NCI-H1048 (cell line): ENCODE results near the gene ANP32B.
"Not testable (repeated sequence)": the region's sequence is repeated elsewhere in the genome, so short reads cannot be mapped to it uniquely, and the experiment has no call there.

Experiments used
- DNase-seq: peaks from one replicate; lab custom pipeline; 2025; lab: John Stamatoyannopoulos, UW

Gene ANP32B

DNA sequence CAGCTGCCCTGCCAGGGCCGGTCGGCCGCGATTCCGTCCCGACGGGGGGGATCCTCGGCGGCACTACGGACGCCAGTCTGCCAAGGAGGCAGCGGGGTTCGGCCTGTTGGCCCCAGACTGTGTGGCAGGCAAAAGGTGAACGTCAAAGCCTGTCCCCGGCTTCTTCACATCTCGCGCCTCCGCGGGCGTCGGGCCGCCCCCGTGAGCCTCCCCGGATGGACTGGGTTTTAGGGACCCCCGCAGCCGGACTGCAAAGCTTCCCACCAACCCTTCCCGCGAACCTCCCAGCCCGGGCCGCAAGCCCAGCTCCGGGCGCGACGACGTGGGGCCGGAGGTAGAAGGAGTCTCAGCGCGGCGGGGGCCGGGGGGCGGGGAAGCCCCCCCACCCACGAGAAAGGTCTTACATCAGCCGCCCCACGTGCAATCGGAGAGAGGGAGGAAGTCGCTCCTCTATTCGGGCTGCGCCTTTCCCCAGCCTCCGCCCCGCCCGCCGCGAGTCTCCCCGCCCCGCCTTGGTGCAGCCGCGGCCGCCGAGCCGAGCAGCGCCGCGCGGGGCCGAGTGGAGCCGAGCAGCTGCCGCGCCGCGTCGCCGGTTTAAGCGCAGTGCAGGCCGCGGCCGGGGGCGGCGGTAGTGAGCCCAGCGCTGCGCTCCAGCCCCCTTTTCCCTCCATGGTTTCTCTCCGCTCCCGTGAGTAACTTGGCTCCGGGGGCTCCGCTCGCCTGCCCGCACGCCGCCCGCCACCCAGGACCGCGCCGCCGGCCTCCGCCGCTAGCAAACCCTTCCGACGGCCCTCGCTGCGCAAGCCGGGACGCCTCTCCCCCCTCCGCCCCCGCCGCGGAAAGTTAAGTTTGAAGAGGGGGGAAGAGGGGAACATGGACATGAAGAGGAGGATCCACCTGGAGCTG lies at the start of gene ANP32B:
ANP32B (plus strand) TSS at position 659 of the 906 bp plus-strand sequence; CDS start at position 874, 215 bp downstream.
- DNase-seq: peak; percentile 73

DNA sequence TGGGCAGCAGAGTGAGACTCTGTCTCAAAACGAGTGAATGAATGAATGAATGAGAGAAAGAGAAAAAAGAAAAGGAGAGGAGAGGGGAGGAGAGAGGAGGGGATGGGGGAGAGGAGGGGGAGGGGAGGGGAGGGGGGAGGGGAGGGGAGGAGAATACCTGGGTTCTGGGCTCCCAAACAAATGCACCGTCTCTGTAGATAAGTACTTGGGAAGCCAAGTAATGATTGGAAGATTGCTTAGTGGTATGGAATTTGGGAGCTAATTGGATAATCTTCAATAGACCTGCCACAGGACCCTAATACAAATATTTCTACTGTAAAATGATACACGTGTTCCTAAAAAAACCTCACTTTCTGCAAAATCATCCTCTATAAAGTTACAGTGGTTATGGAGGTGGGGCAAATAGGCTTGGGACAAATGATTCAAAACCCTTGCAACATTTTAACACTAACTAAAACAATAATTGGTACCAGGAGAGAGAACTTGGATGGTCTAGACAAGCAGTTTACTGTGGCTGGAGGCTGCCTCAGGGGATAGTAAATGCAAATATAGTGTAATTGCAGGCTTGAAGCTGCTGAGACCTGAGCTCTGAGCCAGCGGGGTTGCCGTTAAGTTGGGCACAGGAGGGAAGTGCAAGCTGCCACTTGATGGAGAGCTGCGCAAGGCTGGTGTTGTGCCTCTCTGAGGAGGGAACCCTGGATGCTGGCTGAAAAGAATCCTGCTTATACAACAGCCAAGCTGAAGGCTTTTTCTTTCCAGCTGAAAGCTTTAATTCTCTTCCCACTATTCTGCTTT lies 48.6 kb upstream of the ANP32B start:
- DNase-seq: peak; percentile 45

DNA sequence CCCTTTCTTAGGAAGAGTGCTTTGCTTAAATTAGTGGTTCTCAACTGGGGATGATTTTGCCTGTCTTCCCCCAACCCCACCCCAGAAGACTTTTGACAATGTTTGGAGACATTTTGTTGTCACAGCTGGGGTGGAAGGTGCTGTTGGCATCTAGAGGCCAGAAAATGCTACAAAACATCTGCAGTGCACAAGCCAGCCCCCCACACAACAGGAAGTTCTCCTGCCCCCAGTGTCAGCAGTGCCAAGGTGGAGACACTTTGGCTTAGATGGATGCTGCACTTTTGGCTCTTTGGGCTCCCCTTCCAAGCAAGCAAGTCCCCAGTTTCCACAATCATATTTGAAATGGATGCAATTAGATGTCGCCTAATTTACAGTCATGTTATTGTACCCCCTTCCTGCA lies 47.9 kb upstream of the ANP32B start:
- no peak for DNase-seq

DNA sequence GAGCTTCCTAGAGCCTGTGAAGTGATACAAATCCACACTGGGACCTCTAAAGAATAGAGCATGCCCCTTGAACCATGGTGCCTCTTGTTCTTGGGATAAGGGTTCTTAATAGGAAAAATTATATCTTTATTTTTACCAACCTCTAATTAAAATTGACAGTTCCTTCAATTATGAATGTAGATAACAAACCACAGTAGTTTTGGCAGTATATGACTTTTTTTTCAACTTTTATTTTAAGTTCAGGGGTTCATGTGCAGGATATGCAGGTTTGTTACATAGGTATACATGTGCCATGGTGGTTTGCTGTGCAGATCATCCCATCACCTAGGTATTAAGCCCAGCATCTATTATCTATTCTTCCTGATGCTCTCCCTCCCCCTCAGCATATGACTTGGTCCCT lies 46.1 kb upstream of the ANP32B start:
- DNase-seq: no peak

DNA sequence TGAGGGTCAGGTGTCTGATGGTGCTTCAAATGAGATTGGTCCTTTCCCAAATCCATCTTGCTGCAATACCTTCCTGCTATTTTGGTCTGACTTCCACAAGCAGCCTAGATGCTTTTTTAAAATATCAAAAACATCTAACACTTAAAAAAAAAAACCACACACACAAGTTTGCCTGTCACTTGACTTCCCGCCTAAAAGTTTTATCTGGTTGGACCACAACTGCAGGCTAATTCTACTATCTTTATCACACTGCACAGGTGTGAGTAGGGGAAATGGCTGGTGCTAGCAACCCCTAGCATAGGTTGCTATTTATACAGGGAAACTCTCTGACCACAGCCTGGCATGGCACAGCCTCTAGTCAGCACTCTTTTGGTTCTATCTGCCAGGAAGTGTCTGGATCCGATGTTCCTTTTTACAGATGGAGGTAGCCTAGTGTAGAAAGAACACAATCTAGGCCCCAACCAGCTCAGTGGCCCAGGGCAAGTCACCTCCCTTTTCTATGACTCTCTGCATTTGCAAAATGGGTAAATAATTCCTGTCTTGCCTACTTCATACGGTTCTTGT lies 45.0 kb upstream of the ANP32B start, which contains the start of gene HEMGN:
HEMGN (minus strand) TSS at position 92 of the 564 bp plus-strand sequence; CDS start at position 56, 36 bp downstream.
- no peak for DNase-seq

DNA sequence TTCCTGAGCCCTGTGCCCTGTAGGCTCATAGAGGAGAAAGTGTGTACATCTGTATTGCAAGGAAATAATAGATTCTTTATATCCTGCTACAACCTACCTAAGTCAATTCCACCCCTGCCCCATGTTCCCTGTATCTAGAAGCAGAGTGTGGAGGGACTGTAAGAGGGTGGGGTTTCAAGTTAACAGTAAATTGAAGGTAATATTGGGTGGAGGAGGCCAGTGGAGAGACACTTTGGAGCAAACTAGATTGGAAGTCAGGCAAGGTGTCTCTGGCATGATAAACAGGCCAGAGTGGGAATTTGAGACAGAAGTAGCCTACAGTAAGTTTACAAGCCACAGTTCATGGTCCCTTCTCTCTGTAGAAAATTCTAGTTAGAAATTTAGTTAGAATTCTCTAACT lies 42.9 kb upstream of the ANP32B start:
- DNase-seq: no peak

DNA sequence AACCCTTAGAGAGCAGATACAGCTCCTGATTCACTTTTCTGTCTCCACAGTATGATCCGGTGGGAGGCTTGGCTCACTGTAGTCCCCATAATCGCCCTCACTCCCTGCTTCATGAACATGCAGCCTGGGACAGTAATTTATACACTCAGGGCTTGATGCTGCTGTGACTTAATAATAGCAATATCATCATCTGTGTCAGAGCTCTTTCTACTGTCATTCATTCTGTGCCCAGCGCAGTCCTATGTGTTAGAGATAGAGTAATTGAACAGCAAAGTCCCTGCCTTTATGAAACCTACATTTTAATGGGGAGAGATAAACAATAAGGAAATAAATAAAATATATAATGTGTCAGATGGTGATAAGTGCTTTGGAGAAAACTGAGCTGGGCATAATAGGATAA lies 42.4 kb upstream of the ANP32B start:
- DNase-seq: no peak

DNA sequence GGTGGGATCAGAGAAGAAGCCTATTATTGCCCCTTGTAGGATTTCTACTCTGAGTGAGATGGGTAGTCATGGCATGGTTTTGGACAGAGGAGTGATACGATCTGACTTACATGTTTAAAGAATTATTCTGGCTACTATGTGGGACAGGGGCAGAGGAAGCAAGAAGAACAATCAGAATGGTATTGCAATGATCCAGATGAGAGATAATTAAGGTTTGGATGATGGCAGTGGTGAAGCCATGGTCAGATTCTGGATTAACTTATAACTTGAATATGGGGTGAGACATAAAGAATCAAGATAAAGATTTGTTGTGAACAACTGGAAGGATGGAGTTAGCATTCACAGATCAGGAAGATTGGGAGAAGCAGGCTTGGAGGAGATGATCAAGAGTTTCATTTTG lies 41.8 kb upstream of the ANP32B start:
- no peak for DNase-seq

DNA sequence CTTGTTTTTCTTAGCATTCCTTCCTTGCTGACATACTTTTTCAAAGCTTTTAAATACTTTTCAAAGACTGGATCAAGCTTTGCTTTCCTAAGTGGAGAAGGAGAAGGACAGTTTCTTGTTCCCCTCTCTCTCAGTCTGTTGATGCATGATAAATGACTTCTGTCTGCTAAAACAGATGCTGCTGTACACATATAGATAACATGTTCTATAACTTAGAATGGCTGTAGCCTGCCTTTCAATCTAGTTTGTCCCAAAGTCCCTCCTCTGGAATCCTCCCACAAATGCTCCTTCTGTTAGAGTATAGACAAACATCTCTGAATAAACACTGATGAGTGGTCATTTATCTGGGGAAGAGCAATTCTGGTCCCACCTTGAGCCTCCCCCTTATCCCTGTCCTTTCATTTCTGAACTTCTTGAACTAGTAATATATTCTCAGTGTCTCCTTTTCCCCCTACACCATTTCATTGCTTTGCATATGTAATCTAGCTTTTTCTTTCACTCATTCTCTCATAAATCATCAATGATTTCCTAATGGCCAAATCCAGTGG lies 39.8 kb upstream of the ANP32B start:
- DNase-seq: no peak

DNA sequence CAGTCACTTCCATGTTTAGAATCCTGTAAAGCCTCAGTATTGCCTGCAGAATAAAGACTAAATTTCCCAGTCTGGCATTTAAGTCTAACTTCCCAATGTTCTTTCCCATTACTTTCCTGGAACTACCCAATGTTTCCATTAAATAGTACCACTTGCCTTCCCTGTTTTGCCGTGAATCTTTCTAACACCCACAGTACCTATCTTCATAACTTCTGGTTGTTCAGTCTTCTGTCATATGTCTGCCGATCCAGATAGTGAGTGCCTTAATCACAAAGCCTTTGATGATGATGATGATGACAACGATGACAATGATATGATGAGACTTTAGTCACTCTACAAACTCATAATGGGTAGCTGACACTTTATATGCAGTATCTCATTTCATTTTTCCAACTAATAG lies 38.5 kb upstream of the ANP32B start:
- DNase-seq: no peak

DNA sequence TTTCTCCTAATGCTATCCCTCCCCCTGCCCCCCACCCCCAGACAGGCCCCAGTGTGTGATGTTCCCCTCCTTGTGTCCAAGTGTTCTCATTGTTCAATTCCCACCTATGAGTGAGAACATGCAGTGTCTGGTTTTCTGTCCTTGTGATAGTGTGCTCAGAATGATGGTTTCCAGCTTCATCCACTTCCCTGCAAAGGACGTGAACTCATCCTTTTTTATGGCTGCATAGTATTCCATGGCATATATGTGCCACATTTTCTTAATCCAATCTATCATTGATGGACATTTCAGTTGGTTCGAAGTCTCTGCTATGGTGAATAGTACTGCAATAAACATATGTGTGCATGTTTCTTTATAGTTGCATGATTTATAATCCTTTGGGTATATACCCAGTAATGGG lies 37.7 kb upstream of the ANP32B start:
- not testable (repeated sequence) for DNase-seq

DNA sequence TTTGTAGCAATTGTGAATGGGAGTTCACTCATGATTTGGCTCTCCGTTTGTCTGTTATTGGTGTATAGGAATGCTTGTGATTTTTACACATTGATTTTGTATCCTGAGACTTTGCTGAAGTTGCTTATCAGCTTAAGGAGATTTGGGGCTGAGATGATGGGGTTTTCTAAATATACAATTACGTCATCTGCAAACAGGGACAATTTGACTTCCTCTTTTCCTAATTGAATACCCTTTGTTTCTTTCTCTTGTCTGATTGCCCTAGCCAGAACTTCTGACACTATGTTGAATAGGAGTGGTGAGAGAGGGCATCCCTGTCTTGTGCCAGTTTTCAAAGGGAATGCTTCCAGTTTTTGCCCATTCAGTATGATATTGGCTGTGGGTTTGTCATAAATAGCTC lies 36.0 kb upstream of the ANP32B start:
- not testable (repeated sequence) for DNase-seq

DNA sequence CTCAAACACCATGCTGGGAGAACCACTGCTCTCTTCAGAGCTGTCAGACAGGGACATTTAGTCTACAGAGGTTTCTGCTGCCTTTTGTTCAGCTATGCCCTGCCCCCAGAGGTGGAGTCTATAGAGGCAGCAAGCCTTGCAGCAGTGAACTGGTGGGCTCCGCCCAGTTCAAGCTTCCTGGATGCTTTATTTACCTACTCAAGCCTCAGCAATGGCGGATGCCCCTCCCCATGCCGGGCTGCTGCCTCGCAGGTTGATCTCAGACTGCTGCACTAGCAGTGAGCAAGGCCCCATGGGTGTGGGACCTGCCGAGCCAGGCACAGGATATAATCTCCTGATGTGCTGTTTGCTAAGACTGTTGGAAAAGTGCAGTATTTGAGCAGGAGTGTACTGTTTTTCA lies 32.3 kb upstream of the ANP32B start:
- not testable (repeated sequence) for DNase-seq

DNA sequence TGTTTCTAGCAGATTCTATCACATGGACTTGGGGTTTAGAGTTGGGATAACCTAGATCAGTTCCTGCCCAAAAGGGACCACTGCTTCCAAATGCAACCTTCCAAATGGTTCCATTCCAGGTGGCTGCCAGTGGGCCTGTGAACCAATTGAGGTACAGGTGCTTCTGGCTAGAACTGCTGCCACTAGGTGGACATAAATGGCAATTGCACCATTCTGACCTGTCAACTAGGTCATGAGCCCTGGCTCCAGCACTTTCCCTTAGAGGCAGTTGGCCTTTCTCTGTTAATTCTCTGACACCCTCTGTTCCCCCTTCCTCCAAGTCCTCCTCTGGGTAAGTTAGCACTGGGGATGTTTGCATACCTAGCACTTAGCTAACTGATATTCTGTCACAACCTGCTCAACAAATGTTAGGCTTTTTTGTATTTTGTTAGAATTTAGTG lies 28.6 kb upstream of the ANP32B start:
- DNase-seq: peak; percentile 10

DNA sequence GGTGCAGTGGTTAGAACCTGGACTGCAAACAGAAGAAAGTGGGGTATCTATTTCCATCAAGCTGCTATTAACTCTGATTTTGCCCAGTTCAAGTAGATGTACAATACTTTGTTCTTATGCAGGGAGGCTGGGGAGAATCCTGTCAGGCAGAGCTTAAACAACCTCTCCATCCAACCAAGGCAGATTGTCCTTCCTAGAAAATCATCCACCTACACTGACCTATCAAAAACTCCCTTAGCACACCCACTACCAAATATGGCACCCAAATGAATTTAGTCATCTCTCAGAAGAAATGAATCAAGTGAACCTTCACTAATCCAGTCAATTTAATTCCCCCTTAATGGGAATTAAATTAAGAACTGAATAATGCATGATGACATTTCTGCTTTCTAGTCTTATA lies 26.8 kb upstream of the ANP32B start:
- DNase-seq: no peak

DNA sequence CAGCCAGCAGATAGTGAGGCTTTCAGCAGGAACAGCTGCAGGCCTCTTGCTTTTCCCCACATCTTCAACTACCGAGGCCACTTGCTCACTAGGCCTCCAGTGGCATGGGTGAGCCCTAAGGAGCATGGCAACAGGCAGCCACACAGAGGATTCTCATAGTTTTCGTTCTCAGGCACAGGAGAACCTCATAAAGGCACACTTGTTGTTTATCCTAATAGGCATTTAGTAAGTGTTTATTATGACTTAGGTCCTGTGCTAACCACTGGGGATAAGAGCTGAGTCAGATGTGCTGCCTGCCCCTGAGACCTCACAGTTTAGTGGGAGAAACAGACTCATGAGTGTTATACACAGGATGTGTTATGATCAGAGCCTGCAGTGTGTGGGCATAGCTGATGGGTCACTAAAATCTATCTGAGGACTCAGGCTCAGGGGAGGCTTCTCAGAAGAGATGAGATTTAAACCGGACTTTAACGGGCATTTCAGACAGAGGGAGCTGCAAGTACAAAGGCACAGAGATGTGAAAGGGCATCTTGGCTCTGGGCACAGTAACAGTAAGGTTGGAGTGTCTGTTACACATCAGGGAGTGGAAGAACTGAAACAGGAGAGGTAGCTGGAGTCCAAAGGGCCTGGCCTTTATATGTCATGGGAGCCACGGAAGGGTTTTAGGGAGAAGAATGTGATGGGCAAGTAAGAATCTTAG lies 24.2 kb upstream of the ANP32B start:
- no peak for DNase-seq

DNA sequence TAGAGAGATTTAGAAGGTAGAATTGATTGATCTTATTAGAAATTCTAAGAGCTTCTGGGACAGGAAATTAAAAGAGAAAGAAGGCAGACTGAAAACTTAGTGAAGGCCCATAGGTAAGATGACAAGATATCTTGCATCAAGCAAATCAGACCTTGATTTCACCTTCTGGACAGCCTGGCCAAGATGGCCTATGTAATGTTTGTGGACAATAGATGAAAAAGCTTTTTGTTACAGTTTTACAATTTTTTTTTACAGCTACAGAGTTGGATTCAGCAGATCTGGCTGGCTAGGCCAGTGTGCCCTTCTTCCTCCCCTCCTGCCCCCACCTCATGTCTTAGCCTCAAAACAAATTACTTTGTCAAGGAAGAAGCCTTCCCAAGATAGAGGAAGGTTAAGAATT lies 23.6 kb upstream of the ANP32B start:
- no peak for DNase-seq

DNA sequence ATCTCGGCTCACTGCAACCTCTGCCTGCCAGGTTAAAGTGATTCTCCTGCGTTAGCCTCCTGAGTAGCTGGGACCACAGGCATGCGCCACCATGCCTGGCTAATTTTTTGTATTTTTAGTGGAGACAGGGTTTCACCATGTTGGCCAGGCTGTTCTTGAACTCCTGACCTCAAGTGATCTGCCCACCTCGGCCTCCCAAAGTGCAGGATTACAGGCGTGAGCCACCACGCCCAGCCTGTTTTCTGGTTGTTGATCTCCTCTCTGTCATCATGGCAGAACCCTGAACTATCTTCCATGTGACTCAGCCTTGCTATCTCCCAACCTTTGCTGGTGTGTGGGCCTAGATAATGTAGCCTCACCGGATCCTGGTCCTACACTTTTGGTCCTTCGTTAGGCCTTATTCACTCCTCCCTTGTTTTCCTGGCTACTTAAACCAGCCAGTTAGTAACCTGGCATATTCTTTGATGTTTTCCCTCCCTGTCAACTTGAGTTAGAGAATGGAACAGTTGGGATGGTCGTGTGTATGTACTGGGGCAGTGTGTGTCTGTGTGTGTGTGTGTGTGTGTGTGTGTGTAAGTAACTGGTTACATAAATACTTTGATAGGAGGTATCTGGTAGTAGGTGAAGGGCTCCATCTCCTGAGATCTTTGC lies 22.3 kb upstream of the ANP32B start:
- not testable (repeated sequence) for DNase-seq

DNA sequence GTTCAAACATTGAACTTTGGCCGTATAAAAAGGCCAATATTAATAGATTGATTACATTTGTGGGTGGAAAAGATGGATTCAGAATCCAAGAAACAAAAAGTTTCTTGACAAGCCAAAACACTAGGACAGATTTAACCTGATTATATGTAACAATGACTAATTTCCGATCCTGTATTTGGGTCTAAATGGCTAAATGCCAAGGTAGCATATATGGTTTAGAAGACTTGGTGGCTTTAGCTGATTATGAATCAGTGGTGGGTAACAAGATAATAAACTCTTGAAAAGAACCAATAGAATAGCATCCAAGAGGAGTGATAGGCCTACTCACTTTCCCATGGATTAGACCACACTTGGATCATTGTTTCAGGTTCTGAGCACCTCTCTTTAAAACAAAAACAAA lies 21.8 kb upstream of the ANP32B start:
- no peak for DNase-seq

DNA sequence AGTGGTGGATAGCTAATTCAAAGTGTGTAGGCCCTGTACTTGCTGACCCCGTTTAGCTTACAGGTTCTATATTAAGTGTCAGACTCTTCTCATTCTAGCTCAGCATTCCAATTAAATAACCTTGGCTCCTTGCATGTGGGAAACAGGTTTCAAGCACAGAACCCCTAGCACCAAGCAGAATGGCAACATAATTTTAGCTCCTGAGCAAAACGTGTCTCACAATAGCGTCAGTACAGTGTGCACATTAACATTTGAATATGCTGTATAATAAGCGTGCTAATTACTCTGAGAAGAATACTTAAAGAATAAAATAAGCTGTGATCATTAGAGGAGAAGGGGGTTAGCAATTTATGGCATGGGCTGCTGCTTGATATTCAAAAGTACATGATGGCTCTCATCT lies 21.0 kb upstream of the ANP32B start:
- no peak for DNase-seq

DNA sequence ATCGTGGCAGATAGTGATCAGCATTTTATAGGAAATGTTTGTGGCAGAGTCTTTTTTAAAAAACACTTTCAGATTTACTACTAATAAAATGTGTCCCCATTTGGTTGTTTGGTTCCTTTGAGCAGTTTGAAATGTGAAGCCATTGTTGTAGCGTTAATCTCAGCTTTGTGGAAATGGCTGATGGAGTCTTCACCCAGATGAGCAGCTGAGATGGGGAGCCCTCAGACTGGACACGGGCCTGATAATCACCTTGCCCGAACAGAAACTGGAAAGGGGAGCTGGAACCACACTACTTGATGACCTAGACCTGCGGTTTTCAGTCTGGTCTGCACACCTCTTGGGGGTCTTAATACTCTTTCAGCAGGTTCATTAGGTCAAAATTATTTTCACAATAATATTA lies 20.6 kb upstream of the ANP32B start:
- no peak for DNase-seq
